ENCODE data around the gene NDUFAF8.

Gene NDUFAF8

GRCh38 chr17:81200695-81201580 lies 38.2 kb upstream of the NDUFAF8 start:
- DNase-seq: peak; percentile 90

- no peak for DNase-seq
Measured at GRCh38 chr17:81202318-81202717, 36.8 kb upstream of the NDUFAF8 start.

- no peak for DNase-seq
Measured at GRCh38 chr17:81203136-81203535, 36.0 kb upstream of the NDUFAF8 start.

GRCh38 chr17:81204578-81204977 lies 34.5 kb upstream of the NDUFAF8 start:
- no peak for DNase-seq

- DNase-seq: no peak
Measured at GRCh38 chr17:81206166-81206565, 33.0 kb upstream of the NDUFAF8 start.

- DNase-seq: no peak
Measured at GRCh38 chr17:81206657-81207056, 32.5 kb upstream of the NDUFAF8 start.

- no peak for DNase-seq
Measured at GRCh38 chr17:81207610-81208581, 31.2 kb upstream of the NDUFAF8 start.

- no peak for DNase-seq
Measured at GRCh38 chr17:81208651-81209050, 30.5 kb upstream of the NDUFAF8 start.

- DNase-seq: no peak
Measured at GRCh38 chr17:81209141-81209540, 30.0 kb upstream of the NDUFAF8 start.

GRCh38 chr17:81210466-81210865 lies 28.7 kb upstream of the NDUFAF8 start:
- DNase-seq: no peak

- DNase-seq: no peak
Measured at GRCh38 chr17:81210868-81211267, 28.2 kb upstream of the NDUFAF8 start.

- DNase-seq: no peak
Measured at GRCh38 chr17:81212365-81212764, 26.8 kb upstream of the NDUFAF8 start.

GRCh38 chr17:81213978-81214377 lies 25.1 kb upstream of the NDUFAF8 start:
- no peak for DNase-seq

GRCh38 chr17:81217491-81217890 lies 21.6 kb upstream of the NDUFAF8 start:
- no peak for DNase-seq

- no peak for DNase-seq
Measured at GRCh38 chr17:81218459-81218858, 20.7 kb upstream of the NDUFAF8 start.

GRCh38 chr17:81218991-81219390 lies 20.1 kb upstream of the NDUFAF8 start:
- DNase-seq: no peak

GRCh38 chr17:81219476-81220180 lies 19.5 kb upstream of the NDUFAF8 start:
- no peak for DNase-seq

- no peak for DNase-seq
Measured at GRCh38 chr17:81221371-81221841, 17.7 kb upstream of the NDUFAF8 start.

- DNase-seq: no peak
Measured at GRCh38 chr17:81221842-81222619, 17.1 kb upstream of the NDUFAF8 start.

- no peak for DNase-seq
Measured at GRCh38 chr17:81222620-81222905, 16.6 kb upstream of the NDUFAF8 start.

GRCh38 chr17:81222906-81223761 lies 16.0 kb upstream of the NDUFAF8 start, which contains the start of gene CEP131:
TSS of gene CEP131 (minus strand) at chr17:81222965. CDS start at chr17:81220056, 2,909 bp downstream.
- DNase-seq: peak; percentile 100
